Dedifferentiated amniotic fluid mesenchymal stem cell (primary cell): ENCODE data around the gene XYLT1.

ENCODE experiments used
- DNase-seq: peaks from one replicate; pipeline ENCODE4 v3.0.0-alpha.2; 2016; ENCODE audit errors: extremely low spot score

The XYLT1 gene

GRCh38 chr16:17261197-17261858 is 209.4 kb downstream of the XYLT1 start:
- DNase-seq, result no peak

DNA sequence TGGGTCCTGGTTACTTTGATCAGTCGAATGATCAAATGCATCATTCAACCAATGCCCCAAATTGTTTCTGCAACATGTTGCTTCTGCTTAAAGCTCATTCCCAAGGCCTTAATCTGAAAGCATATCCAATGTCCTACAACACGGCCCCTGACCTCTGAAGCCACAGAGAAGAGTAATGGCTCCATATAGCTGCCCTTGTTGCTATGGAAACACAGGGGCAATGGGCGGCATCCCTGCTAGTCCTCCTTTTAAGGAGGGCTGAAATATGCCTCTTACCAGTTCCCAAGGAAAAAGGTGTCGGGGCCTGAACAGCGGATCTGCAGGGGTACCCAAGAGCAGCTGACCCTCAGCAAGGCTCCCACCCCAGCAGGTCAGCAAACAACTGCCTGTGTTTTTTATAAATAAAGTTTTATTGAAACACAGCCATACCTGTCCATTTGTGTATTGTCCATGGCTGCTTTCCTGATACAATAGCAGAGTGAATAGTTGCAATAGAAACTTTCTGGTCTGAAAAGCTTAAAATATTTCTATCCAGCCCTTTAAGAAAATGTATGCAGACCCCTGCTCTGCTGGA is 210.4 kb downstream of the XYLT1 start:
- DNase-seq, result no peak

- no peak for DNase-seq
Observed at GRCh38 chr16:17259751-17260270, 210.9 kb downstream of the XYLT1 start.

GRCh38 chr16:17258848-17259713 is 211.7 kb downstream of the XYLT1 start:
- DNase-seq, result no peak

DNA sequence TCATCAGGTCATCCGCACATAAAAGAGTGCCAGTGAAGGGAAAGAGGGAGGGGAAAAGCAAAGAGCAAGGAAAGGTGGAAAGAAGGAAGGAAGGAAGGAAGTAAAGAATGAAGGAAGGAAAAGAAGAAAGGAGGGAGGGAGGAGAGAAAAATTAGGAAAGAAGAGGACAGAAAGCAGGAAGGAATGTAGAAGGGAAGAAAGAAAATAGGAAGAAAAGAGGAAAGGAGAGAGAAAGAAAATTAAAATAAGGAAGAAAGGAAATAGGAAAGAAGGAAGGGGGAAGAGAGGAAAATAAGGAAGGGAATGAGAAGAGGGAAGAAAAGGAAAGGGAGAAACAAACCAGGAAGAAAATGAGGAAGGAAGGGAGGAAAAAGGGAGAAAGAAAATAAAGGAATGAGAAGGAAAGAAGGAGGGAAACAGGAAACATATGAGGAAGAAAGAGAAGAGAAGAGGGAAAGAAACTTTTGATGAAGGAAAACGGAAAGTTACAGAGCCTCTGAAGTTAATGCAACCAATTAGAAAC is 212.6 kb downstream of the XYLT1 start:
- no peak for DNase-seq

- no peak for DNase-seq
Observed at GRCh38 chr16:17257426-17258023, 213.2 kb downstream of the XYLT1 start.

- no peak for DNase-seq
Observed at GRCh38 chr16:17252701-17253100, 218.1 kb downstream of the XYLT1 start.

GRCh38 chr16:17252064-17252463 is 218.7 kb downstream of the XYLT1 start:
- no peak for DNase-seq

DNA sequence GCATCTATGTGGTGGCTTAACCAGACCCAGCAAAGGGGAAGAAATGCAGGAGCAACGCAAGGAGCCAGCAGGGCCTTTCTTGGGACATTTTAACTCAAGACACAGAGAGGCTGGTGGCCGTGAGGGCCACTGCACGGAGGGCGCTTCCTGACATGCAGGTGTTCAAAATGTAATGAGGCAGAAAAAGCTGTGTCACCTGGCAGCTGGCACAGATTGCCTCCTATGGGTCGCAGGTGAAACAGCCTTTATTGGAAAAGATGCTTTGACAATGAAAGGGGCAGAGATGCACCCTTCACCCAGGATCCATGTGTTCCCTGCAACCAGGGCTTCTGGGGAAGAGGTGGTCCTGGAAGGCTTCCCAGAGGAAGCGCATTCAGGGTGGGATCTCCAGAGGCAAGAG is 219.3 kb downstream of the XYLT1 start:
- DNase-seq, result no peak

DNA sequence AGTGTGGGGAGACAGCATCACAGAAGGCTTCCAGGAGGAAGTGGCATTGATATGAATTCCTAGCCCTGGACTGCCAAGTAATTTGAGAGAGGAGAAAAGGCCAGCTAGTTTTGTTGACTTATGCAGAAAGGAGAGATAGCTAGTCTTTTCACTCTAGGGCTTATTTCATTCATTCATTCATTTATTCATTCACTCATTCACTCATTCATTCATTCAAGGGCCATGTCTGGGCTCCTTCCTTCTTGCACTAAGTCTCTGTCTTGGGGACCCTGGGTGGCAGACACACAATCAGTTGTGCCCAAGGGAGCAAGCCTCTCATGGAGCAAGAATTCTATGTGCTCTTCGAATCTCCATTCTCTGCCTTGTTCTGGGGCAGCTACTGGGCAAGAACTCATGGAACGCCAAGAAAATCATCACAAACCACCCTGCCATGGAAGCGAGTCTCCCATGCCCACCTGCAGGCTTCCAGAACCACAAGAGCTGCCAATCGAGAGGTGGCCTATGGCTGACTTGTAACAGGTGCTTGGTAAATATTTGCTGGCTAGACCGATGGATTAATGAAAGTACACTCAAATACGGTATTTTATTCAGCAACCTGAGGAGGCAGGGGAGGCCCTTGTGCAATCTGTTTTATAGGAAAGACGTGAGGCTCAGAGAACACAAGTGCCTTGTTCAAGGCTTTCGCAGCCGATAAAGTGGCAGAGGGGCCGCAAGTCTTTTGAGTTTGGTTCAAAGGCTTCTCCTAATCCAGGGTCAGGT is 223.6 kb downstream of the XYLT1 start:
- DNase-seq, result no peak

DNA sequence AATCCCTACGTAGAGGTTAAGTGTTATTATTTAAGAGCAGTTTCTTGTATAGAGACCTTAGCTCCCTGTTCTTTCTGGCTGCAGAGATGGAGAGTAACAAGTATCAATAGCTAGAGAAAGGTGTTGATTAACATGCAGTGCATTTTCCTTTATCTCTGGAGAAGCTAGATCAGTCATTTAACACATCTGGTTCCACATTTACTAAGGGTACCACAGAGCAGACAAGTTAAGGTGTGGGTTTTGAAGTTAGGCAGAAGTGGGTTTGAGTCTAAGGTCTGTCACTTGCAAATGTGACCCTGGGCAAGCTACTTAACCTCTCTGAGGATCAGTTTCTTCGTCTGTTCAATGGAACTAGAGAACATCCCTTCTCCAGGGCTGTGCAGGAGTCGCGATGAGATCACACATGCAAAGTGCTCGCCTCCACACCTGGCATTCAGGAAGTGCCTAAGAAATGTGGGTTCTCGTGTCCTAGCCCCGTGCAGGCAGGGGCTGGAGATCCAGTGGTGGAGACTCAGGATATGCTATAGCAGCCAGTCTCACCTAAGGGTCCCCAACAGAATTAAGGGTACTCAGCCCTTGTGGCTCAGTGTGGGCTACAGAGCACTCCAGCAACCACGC is 224.4 kb downstream of the XYLT1 start:
- DNase-seq, result no peak

DNA sequence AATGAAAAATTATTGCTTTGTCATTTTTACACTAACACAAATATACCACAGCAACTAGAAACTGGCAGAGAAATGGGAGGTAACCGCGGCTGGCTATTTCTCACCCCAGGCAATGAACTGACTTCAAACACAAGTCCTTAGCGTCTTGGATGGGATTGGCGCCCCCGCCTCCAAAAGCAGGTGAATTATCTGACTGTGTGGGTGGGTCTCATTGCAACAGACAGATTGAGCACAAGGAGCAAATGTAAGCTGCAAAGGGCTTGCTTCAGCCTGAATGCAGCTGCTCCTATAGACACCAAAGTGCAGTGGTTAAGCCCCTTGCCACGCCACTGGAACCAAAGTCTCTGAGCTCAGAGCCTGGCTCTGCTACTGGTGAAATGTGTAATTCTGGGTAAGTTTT is 225.0 kb downstream of the XYLT1 start:
- no peak for DNase-seq

- no peak for DNase-seq
Observed at GRCh38 chr16:17244872-17245551, 225.7 kb downstream of the XYLT1 start.

DNA sequence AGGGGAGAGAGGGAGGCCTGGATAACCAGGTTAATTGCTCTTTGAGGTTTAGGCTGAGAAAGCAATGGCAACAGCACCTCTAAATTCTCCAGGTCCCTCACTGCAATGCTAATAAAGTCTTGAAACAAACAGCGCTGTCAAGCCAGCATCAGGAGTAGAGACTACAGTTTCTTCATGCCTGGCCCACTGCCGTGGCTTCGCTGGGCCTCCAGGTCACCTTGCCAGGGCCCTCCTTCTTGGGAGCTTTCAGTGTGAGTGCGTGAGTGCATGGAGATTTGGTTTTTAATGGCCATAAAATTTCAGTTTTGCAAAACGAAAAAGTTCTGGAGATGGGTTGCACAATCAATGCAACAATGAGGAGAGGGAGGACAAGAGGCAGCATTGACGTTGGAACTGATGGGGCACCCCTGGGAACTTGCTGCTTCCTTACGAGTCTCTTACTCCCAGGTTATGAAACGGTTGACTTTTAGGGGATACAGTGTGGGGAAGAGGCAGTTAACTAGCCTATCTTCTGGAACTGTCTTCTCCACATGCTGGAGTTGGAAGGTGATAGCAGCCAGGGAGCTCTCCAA is 229.4 kb downstream of the XYLT1 start:
- DNase-seq, result no peak

DNA sequence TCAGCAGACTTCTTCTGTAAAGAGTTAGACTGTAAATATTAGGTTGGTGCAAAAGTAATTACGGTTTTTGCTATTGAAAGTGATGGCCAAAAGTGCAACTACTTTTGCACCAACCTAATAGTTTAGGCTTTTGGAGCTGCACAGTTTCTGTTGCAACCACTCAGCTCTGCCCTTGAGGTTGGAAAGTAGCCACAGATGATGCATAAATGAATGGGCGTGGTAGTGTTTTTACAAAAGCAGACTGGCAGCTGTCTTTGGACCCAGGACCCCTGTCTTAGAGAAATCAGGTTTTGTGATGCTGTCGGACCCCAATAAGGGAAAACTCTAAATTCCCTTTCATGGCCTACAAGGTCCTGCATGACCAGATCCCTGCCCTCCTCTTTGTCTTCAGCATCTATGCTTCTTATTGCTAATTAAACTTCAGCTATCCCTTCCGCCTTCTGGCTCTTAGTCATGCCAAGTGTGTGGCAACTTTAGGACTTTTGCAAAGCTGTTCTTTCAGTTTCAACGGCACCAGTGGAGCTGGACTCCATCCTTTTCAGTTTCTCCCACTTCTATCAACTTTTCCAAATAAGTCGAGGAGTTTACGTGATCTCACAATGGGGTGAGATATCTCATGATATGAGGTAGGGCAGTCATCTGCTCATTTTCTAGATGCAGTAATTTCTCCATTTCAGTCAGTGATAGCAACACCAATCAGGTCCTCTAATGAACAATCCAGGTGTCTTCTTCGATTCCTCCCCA is 232.3 kb downstream of the XYLT1 start:
- no peak for DNase-seq

GRCh38 chr16:17237350-17237944 is 233.3 kb downstream of the XYLT1 start:
- no peak for DNase-seq

- DNase-seq, result no peak
Observed at GRCh38 chr16:17235147-17235815, 235.5 kb downstream of the XYLT1 start.

DNA sequence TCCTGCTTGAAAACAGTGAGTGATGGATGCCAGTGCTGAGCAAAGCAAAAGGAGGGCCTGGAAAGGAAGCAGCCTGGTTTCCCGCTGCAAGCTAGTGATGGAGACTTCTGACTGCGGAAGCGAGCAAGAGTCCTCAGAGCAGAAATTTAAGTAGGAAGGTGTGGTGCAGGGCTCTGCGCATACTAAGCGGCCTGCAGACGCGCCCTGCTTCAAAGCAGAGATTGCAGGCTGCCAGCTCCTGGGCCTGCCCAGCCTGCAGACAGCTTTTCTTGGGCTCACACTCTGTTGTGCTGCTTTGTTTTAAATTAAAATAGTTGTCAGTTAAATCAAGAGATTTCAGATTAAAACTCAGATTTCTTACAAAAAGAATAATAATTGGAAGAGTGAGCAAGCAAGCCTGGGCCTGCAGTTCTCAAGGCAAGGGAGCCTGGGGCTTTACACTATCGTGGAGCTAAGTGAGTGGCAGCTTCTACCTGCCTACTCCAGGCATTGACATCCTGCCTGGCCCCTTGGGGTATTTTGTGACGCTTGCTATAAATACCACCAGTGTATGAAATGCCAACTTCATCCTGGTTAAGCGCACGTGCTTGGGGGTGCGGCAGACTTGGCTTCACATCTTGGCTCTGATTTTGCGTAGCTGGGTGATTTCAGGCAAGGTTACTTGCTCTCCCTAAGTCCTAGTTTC is 237.3 kb downstream of the XYLT1 start:
- DNase-seq, result no peak
